IMR-90 (cell line): Measurements from ENCODE around the gene CD164L2. TPM values are rescaled to one million over a fixed set of nuclear protein-coding genes. Genes with fewer than 3 reads are reported as not detected.
A peak's percentile ranks its signal among the peaks of the same experiment; 100 is the strongest.

Experiments used
- ATAC-seq: fragments of 200-7000 bp; cut with Tn5 transposase; 2 replicates; pipeline ENCODE4 v1.9.1; 2020; ENCODE audit warnings: low read depth, mild to moderate bottlenecking, moderate library complexity
- BruUV-seq: library from RNA; stranded (reverse); fragments of 400-500 nt; replicated peaks from 2 replicates; lab custom pipeline; 2021; lab: Mats Ljungman, UMichigan
- CTCF ChIA-PET: fragments of 300-600 bp; formaldehyde crosslinking; extraction: SDS; loops from one replicate; lab custom pipeline; 2021; ENCODE audit warnings: antibody characterized with exemption; lab: Yijun Ruan, JAX
- POLR2A ChIA-PET: fragments of 300-600 bp; sonication (Branson Sonifier 250); formaldehyde crosslinking; loops from one replicate; lab custom pipeline; 2022; ENCODE audit warnings: antibody characterized with exemption; ENCODE audit not compliant: unreplicated experiment; lab: Charles Lee
- DNase-seq: peaks from one replicate; pipeline ENCODE4 v3.0.0; 2013
- H2AFZ ChIP-seq: replicated peaks from 2 replicates; pipeline ENCODE3; 2013; ENCODE audit warnings: low read length, mild to moderate bottlenecking; ENCODE audit not compliant: poor library complexity
- H2AK5ac ChIP-seq: 2 replicates; pipeline ENCODE4 v1.6.1; 2013; ENCODE audit warnings: low read depth, low read length, inconsistent platforms
- H2AK9ac ChIP-seq: replicated peaks from 2 replicates; pipeline ENCODE3; 2013; ENCODE audit warnings: mild to moderate bottlenecking, low read depth, low read length, moderate library complexity; ENCODE audit not compliant: poor library complexity
- H2BK120ac ChIP-seq: 2 replicates; pipeline ENCODE4 v1.6.1; 2013; ENCODE audit warnings: low read depth, low read length, inconsistent platforms
- H2BK15ac ChIP-seq: 3 replicates; pipeline ENCODE4 v1.6.1; 2013; ENCODE audit warnings: low read depth, low read length, inconsistent platforms
- H2BK20ac ChIP-seq: 2 replicates; pipeline ENCODE4 v1.6.1; 2013; ENCODE audit warnings: low read depth, mild to moderate bottlenecking, inconsistent platforms, low read length, moderate library complexity
- H2BK5ac ChIP-seq: 2 replicates; pipeline ENCODE4 v1.6.1; 2013; ENCODE audit warnings: mild to moderate bottlenecking, low read depth, low read length, inconsistent platforms; ENCODE audit not compliant: poor library complexity, severe bottlenecking
- H3K14ac ChIP-seq: replicated peaks from 2 replicates; pipeline ENCODE4 v1.6.1; 2013; ENCODE audit warnings: low read depth, low read length, inconsistent platforms
- H3K18ac ChIP-seq: 2 replicates; pipeline ENCODE4 v1.6.1; 2013; ENCODE audit warnings: low read depth, low read length, control low read depth
- H3K23ac ChIP-seq: 2 replicates; pipeline ENCODE4 v1.6.1; 2013; ENCODE audit warnings: low read depth, low read length, inconsistent platforms
- H3K27ac ChIP-seq: 2 replicates; pipeline ENCODE4 v1.5.1; 2013; ENCODE audit warnings: mild to moderate bottlenecking, control low read depth, low read length; ENCODE audit not compliant: insufficient read depth
- H3K27me3 ChIP-seq: 2 replicates; pipeline ENCODE4 v1.6.1; 2013; ENCODE audit warnings: low read length; ENCODE audit not compliant: control insufficient read depth, insufficient read depth
- H3K36me3 ChIP-seq: 2 replicates; pipeline ENCODE4 v1.6.1; 2013; ENCODE audit warnings: low read length, mixed read lengths; ENCODE audit not compliant: control insufficient read depth, insufficient read depth
- H3K4ac ChIP-seq: 2 replicates; pipeline ENCODE4 v1.6.1; 2013; ENCODE audit warnings: low read depth, low read length, inconsistent platforms
- H3K4me1 ChIP-seq: 2 replicates; pipeline ENCODE4 v1.6.1; 2013; ENCODE audit warnings: low read length, mixed read lengths; ENCODE audit not compliant: control insufficient read depth, insufficient read depth
- H3K4me2 ChIP-seq: 2 replicates; pipeline ENCODE4 v1.6.1; 2013; ENCODE audit warnings: low read depth, mild to moderate bottlenecking, control low read depth, low read length, moderate library complexity
- H3K4me3 ChIP-seq: 2 replicates; pipeline ENCODE4 v1.5.1; 2013; ENCODE audit warnings: low read depth, mild to moderate bottlenecking, control low read depth, low read length, moderate library complexity; ENCODE audit not compliant: insufficient read depth
- H3K56ac ChIP-seq: 2 replicates; pipeline ENCODE4 v1.6.1; 2013; ENCODE audit warnings: low read length, inconsistent platforms; ENCODE audit not compliant: insufficient read depth; ENCODE audit errors: extremely low read depth
- H3K79me1 ChIP-seq, 2 experiments: 2 replicates each; pipeline ENCODE4 v1.6.1; 2013; ENCODE audit warnings: low read length in 2 of 2, inconsistent platforms in 1 of 2, low read depth in 1 of 2
- H3K9ac ChIP-seq: 2 replicates; pipeline ENCODE4 v1.6.1; 2013; ENCODE audit warnings: low read depth, low read length, control low read depth
- H3K9me1 ChIP-seq: 2 replicates; pipeline ENCODE4 v1.6.1; 2013; ENCODE audit warnings: low read length, inconsistent platforms; ENCODE audit not compliant: insufficient read depth
- H3K9me3 ChIP-seq: 2 replicates; pipeline ENCODE4 v1.6.1; 2013; ENCODE audit warnings: low read length; ENCODE audit not compliant: control insufficient read depth, insufficient read depth
- H4K20me1 ChIP-seq: 2 replicates; pipeline ENCODE4 v1.6.1; 2013; ENCODE audit warnings: low read length, inconsistent platforms; ENCODE audit not compliant: insufficient read depth
- H4K5ac ChIP-seq: 2 replicates; pipeline ENCODE4 v1.6.1; 2013; ENCODE audit warnings: mild to moderate bottlenecking, low read depth, low read length, control low read depth
- H4K8ac ChIP-seq, 2 experiments: 2 replicates each; pipeline ENCODE4 v1.6.1; 2013; ENCODE audit warnings: low read depth in 2 of 2, low read length in 2 of 2, control low read depth in 1 of 2, inconsistent platforms in 1 of 2
- H4K91ac ChIP-seq: 2 replicates; pipeline ENCODE4 v1.6.1; 2013; ENCODE audit warnings: low read depth, low read length, inconsistent platforms; ENCODE audit not compliant: insufficient read depth
- BHLHE40 ChIP-seq: fragments of 150-350 bp; IDR thresholded peaks from 2 replicates; pipeline ENCODE4 v1.6.1; 2016; ENCODE audit warnings: mild to moderate bottlenecking, low read depth, low read length
- CHD1 ChIP-seq: IDR thresholded peaks from 2 replicates; pipeline ENCODE4 v1.6.1; 2012; ENCODE audit warnings: low read depth, low read length, improper control_type of control experiment
- FOS ChIP-seq: fragments of 150-350 bp; IDR thresholded peaks from 2 replicates; pipeline ENCODE4 v1.6.1; 2016; ENCODE audit warnings: low read depth, low read length
- MAZ ChIP-seq: IDR thresholded peaks from 2 replicates; pipeline ENCODE4 v1.6.1; 2012; ENCODE audit warnings: low read depth, mild to moderate bottlenecking, low read length, improper control_type of control experiment, moderate library complexity, borderline replicate concordance
- MXI1 ChIP-seq: IDR thresholded peaks from 2 replicates; pipeline ENCODE4 v1.6.1; 2012; ENCODE audit warnings: low read depth, mild to moderate bottlenecking, low read length, moderate library complexity, borderline replicate concordance
- POLR2A ChIP-seq: IDR thresholded peaks from 2 replicates; pipeline ENCODE4 v1.6.1; 2012; ENCODE audit warnings: mild to moderate bottlenecking, low read depth, low read length
- RCOR1 ChIP-seq: IDR thresholded peaks from 2 replicates; pipeline ENCODE4 v1.6.1; 2012; ENCODE audit warnings: mild to moderate bottlenecking, low read length, improper control_type of control experiment; ENCODE audit not compliant: insufficient replicate concordance
- RFX5 ChIP-seq: IDR thresholded peaks from 2 replicates; pipeline ENCODE4 v1.8.0; 2012; ENCODE audit warnings: low read depth, mild to moderate bottlenecking, low read length, moderate library complexity
- WGBS, 2 experiments: methylation state at CpG; one replicate each; pipeline versions ENCODE4 v1.1.5 to v1.1.7; 2013; ENCODE audit warnings: missing lambda C conversion rate in 2 of 2; ENCODE audit not compliant: insufficient read length in 1 of 2; ENCODE audit errors: extremely low coverage in 2 of 2; 5-methylcytosine and 5-hydroxymethylcytosine counted together
- dilution Hi-C: fragments of 300-500 bp; cut with HindIII; formaldehyde crosslinking; loops from one replicate; pipeline ENCODE4 v1.14.3; 2018; ENCODE audit warnings: low sequenced_read_pairs; ENCODE audit not compliant: unreplicated experiment
- in situ Hi-C: fragments of 300-500 bp; cut with MboI; formaldehyde crosslinking; loops from 3 replicates; pipeline ENCODE4 v1.14.3; 2019; ENCODE audit warnings: low sequenced_read_pairs, inconsistent platforms, mixed read lengths
- intact Hi-C: fragments of 100-400 bp; cut with micrococcal nuclease; formaldehyde crosslinking; loops from 2 replicates; pipeline ENCODE4 v1.10.0; 2022
- polyA plus RNA-seq, 3 experiments: library from polyadenylated mRNA; depleted of rRNA; stranded (reverse); fragments of >200 nt; gene quantifications; 2 replicates each; pipeline ENCODE4 v1.2.3, GENCODE V29; 2012; ENCODE audit warnings: low replicate concordance in 1 of 3
- total RNA-seq: library from RNA; depleted of rRNA; stranded (reverse); fragments of >200 nt; gene quantifications from 2 replicates; pipeline ENCODE4 v1.2.3, GENCODE V29; 2012

Gene CD164L2
- total and polyA plus RNA-seq, 2 of the 4 experiments (the other 2 are of a cell fraction): not detected

DNA sequence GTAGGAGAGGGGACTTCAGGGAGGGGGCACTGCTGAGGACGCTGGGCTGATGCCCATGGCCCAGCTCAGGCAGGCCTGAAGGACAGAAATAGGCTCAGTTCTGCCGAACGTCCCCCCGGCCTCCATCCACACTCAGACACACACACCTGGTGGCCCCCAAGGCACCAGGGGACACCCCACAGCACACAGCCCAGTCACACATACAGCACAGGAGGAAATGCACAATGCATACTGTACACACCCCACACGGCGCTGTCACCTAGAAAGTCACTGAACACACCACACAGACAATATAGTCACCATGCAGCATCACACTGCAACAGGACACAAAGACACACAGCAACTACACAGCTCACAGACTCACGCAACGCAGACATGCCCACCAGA lies 40.7 kb downstream of the CD164L2 start:
- Histone ChIP-seq H3K14ac (no peak overlapping the region), H3K79me1 (no peaks in the 10 kb centered on the region), H4K5ac (no peak overlapping the region), H2BK20ac (no peak overlapping the region), H4K20me1 (no peaks in the 10 kb centered on the region), H3K23ac (no peak overlapping the region), H4K91ac (no peak overlapping the region), H2AK5ac (peak overlapping the region; percentile 42; the same call in 1 of the 2 replicates), H3K27ac (no peak overlapping the region), H2BK5ac (no peak overlapping the region), H3K4me2 (no peak overlapping the region), H2BK120ac (no peak overlapping the region), H3K36me3 (0 out of 2 replicates have a peak, but pooled peaks cover 3% of the 10 kb centered on the region), H2AFZ (peak overlapping the region; percentile 39), H3K4me1 (peaks cover 15% of the 10 kb centered on the region), H2AK9ac (peak overlapping the region; percentile 83), H3K56ac (no peak overlapping the region), H3K9me1 (peaks cover 7% of the 10 kb centered on the region; the same call in 1 of the 2 replicates), H3K9ac (no peak overlapping the region), H2BK15ac (no peak overlapping the region; the same call in 2 of the 3 replicates), H3K4me3 (no peak overlapping the region), H3K9me3 (no peaks in the 10 kb centered on the region), H3K18ac (no peak overlapping the region), H3K27me3 (no peaks in the 10 kb centered on the region), H4K8ac (no peak overlapping the region), H3K4ac (no peak overlapping the region)
- ChIA-PET CTCF (interaction anchor here (0.5 kb wide), 1 partner anchor 24 kb away, joined by 3 read pairs; no protein-coding TSS in a partner anchor), POLR2A (no interaction called here)
- in situ Hi-C loops: no loop called here
- ATAC-seq: no peak
- TF ChIP-seq MXI1 (no peak), FOS (no peak), BHLHE40 (no peak), MAZ (no peak), POLR2A (no peak), RFX5 (no peak), CHD1 (no peak), RCOR1 (no peak)
- no peak for DNase-seq
- 90% methylated on average over 2 of the region's 8 CpGs; no CpG with 5 or more reads in 1 of the 2 experiments for WGBS, 2 experiments
- dilution Hi-C loops: no loop called here
- intact Hi-C loops: no loop called here
- BruUV-seq: no TSS peak
